GM18519 (cell line): ENCODE data around the gene IGF2BP2.
"Not testable (repeated sequence)": the region's sequence is repeated elsewhere in the genome, so short reads cannot be mapped to it uniquely, and the experiment has no call there.

Experiments
- ATAC-seq: cut with Tn5 transposase; IDR thresholded peaks from one replicate; pipeline ENCODE4 v1.9.1; 2021; ENCODE audit warnings: mild to moderate bottlenecking, moderate library complexity; ENCODE audit not compliant: unreplicated experiment, low FRiP score

Gene IGF2BP2

DNA sequence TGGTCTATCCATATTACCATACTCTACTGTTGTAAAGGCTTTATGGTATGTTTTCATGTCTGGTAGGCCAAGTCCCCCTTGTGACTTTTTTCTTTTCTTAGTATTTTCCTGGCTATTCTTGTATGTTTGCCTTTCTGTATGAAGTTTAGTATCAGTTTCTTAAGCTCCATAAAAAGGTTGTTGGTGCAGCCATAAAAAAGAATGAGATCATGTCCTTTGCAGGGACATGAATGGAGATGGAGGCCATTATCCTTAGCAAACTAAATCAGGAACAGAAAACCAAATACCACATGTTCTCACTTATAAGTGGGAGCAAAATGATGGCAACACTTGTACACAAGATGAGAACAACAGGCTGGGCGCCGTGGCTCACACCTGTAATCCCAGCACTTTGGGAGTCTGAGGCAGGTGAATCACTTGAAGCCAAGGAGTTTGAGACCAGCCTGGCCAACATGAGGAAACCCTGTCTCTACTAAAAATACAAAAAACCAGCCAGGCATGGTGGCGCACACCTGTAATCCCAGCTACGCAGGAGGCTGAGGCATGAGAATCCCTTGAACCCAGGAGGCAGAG lies 13.7 kb upstream of the IGF2BP2 start:
- ATAC-seq = not testable (repeated sequence)

GRCh38 chr3:185837414-185837813 lies 12.6 kb upstream of the IGF2BP2 start:
- no peak for ATAC-seq

DNA sequence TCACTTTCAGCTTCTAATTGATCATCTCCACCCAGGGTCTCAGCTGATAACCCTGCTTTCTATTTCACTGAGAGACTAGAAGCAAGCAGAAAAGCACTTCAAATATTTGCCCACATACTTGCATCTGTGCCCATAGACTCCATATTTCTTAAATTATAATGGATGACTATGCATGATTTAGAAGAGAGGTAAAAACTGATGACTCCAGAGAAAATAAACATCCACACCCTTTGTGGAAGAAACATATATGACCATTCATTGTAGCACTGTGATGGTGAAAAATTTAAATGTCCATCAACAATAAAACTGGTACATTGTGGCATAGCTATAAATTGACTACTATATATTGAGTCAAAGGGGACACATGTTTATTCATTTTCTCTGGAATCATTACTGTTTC lies 7.1 kb upstream of the IGF2BP2 start:
- ATAC-seq = no peak

DNA sequence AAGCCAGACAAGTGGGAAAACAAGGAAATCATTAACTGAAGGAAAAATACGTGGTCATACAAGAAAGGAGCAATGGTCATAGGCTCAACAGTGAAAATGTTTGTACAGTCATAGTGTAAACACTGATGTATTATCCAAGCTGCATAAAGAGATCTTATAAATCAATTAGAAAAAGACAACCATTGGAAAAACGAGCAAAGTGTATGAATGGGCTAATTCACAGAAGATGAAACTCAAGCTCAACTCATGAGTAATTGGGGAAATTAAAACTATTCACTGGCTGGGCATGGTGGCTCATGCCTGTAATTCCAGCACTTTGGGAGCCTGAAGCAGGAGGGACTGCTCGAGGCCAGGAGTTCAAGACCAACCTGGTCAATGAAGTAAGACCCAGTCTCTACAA lies 6.4 kb upstream of the IGF2BP2 start:
- ATAC-seq = no peak

GRCh38 chr3:185830018-185830797 lies 5.4 kb upstream of the IGF2BP2 start:
- ATAC-seq = no peak

DNA sequence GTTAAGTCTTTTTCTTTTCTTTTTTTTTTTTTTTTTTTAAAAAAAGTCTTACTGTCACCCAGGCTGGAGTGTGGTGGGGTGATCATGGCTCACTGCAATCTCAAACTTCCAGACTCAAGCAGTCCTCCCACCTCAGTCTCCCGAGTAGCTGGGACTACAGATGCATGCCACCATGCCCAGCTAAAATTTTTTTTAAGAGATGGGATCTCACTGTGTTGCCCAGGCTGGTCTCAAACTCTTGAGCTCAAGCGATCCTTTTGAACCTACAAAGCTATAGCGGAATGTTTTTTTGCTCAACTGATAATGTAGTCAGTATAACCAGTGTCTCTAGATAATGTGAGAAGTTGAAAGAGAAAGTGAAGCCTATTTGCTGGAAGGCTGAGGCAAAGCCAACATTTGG lies 3.9 kb upstream of the IGF2BP2 start:
- ATAC-seq = no peak

GRCh38 chr3:185827595-185828344 lies 2.9 kb upstream of the IGF2BP2 start:
- ATAC-seq = no peak

- no peak for ATAC-seq
Observed at GRCh38 chr3:185825639-185826481, 1.0 kb upstream of the IGF2BP2 start.

GRCh38 chr3:185824051-185825005 lies 514 bp downstream of the IGF2BP2 start:
- ATAC-seq = no peak

DNA sequence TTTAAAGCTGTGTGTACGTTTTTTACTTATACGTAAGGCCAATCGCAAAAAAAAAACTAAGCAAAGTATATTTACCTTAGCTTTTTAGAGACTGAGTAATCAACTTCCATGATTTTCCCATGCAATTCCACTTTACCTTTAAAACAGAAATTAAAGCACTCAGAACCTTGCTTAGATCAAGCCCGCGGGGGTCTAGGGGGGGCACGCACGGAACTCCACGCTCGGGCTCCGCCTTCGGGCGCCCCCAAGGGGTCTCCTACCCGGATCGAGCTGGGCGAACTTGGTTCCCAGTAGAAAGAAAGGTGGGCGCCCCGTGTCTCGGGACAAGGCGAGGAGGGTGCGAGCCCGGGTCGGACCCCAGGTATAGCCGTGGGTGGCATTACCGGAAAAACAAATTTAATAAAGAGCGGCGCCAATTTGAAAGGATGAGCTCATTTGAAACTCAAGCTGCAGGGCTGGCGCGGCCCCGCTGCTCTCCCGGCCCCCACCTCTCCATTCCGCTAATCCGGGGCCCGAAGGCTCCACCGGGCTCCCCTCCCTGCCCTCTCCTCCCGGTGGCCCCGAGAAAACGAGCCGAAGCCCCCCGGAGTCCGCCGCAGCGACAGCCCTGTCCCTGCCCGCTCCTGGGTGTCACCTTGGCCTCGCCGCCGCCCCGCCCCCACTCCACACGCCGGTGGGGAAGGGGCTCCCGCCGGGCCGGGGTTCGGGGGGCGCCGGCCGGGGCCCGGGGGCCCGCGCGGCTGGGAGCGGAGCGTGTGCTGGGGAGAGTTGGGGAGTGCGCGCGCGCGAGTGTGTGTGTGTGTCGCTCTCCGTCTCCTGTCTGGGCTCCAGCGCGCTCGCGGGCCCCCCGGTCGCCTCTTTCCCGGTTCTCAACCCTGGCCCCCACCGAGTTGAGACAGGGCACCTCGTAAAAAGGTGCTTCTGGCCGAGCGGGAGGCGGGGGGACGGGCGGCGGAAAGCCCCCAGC lies 1.5 kb downstream of the IGF2BP2 start:
- no peak for ATAC-seq

DNA sequence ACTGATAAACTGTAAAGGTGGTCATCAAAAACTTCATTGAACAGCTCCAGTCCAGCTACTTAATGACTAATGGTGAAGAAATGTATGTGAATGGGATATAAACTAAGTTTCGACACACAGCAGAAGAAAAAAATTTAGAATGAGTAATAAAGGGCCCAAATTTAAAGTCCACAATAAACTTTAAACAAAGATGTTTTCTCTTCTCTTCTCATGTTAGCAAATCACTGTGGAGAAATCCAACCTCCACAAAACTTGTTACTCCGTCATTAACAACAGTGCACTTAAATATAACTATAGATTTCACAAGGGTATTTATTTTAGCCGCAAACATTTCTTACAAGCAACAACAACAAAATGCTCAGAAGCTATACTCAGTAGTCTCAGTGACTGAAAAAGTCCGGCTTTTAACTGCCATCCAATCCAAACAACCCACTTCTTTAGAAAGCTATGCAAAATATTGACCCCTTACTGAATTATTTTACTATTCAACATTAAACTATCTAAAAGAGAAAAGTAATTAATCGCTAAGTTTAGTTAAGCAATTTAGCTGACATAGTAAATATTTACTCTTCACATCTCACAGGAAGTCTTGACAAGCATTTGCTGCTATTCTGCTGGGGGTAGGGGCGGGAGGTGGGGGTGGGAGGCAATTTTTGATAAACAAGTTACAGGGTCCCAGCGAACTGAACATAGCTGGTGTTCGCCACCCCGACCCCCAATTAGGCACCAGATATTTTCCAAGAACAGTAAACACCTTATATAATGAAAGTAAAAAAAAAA lies 2.4 kb downstream of the IGF2BP2 start:
- ATAC-seq = no peak

GRCh38 chr3:185820973-185821758 lies 3.7 kb downstream of the IGF2BP2 start:
- no peak for ATAC-seq

- no peak for ATAC-seq
Observed at GRCh38 chr3:185818267-185818875, 6.5 kb downstream of the IGF2BP2 start.

- no peak for ATAC-seq
Observed at GRCh38 chr3:185815391-185816282, 9.2 kb downstream of the IGF2BP2 start.

GRCh38 chr3:185813691-185814215 lies 11.1 kb downstream of the IGF2BP2 start:
- ATAC-seq = no peak
